ES-I3 (cell line): ENCODE measurements around the gene TAF3.

Experiments
- H3K36me3 ChIP-seq: 2 replicates; pipeline ENCODE4 v1.6.1; 2013; ENCODE audit warnings: mild to moderate bottlenecking, low read length, control low read depth, moderate library complexity; ENCODE audit not compliant: insufficient read depth
- H3K4me1 ChIP-seq: 2 replicates; pipeline ENCODE4 v1.6.1; 2013; ENCODE audit warnings: mild to moderate bottlenecking, control low read depth, low read length; ENCODE audit not compliant: insufficient read depth
- H3K9ac ChIP-seq: 2 replicates; pipeline ENCODE4 v1.6.1; 2013; ENCODE audit warnings: low read depth, mild to moderate bottlenecking, low read length, moderate library complexity
- H3K9me3 ChIP-seq: 2 replicates; pipeline ENCODE4 v1.6.1; 2013; ENCODE audit warnings: mild to moderate bottlenecking, low read length, moderate library complexity; ENCODE audit not compliant: control insufficient read depth, insufficient read depth

Gene TAF3

GRCh38 chr10:7829289-7829834 lies 11.1 kb downstream of the TAF3 start:
- Histone ChIP-seq H3K9ac (no peak overlapping the region), H3K9me3 (no peaks in the 10 kb centered on the region), H3K4me1 (no peaks in the 10 kb centered on the region; the same call in none of the 2 replicates), H3K36me3 (no peaks in the 10 kb centered on the region)

GRCh38 chr10:7832060-7832459 lies 13.8 kb downstream of the TAF3 start:
- H3K36me3 ChIP-seq = no peaks in the 10 kb centered on the region

GRCh38 chr10:7833210-7833609 lies 14.9 kb downstream of the TAF3 start:
- Histone ChIP-seq H3K9me3 (no peaks in the 10 kb centered on the region), H3K36me3 (no peaks in the 10 kb centered on the region)

More at GRCh38 chr10:7832060-7832459, 13.8 kb downstream of the TAF3 start:
- H3K9me3 ChIP-seq = no peaks in the 10 kb centered on the region
- H3K4me1 ChIP-seq = no peaks in the 10 kb centered on the region; the same call in 1 of the 2 replicates
- H3K9ac ChIP-seq = no peak overlapping the region

GRCh38 chr10:7834262-7834661 lies 16.0 kb downstream of the TAF3 start:
- Histone ChIP-seq H3K4me1 (no peaks in the 10 kb centered on the region; the same call in 1 of the 2 replicates), H3K9ac (no peak overlapping the region), H3K36me3 (no peaks in the 10 kb centered on the region), H3K9me3 (no peaks in the 10 kb centered on the region)

More at GRCh38 chr10:7833210-7833609, 14.9 kb downstream of the TAF3 start:
- Histone ChIP-seq H3K4me1 (no peaks in the 10 kb centered on the region; the same call in 1 of the 2 replicates), H3K9ac (no peak overlapping the region)

GRCh38 chr10:7836571-7836970 lies 18.3 kb downstream of the TAF3 start:
- Histone ChIP-seq H3K36me3 (no peaks in the 10 kb centered on the region), H3K9me3 (no peaks in the 10 kb centered on the region), H3K9ac (no peak overlapping the region), H3K4me1 (no peaks in the 10 kb centered on the region)

GRCh38 chr10:7846591-7846990 lies 28.3 kb downstream of the TAF3 start:
- no peak overlapping the region for H3K9ac ChIP-seq
- no peaks in the 10 kb centered on the region for H3K9me3 ChIP-seq
- H3K4me1 ChIP-seq = no peaks in the 10 kb centered on the region
- H3K36me3 ChIP-seq = no peaks in the 10 kb centered on the region

GRCh38 chr10:7853226-7853842 lies 35.0 kb downstream of the TAF3 start:
- no peaks in the 10 kb centered on the region for H3K9me3 ChIP-seq
- no peak overlapping the region for H3K9ac ChIP-seq
- H3K4me1 ChIP-seq = peaks cover 16% of the 10 kb centered on the region
- no peaks in the 10 kb centered on the region for H3K36me3 ChIP-seq

- Histone ChIP-seq H3K9ac (no peak overlapping the region), H3K9me3 (no peaks in the 10 kb centered on the region), H3K4me1 (peaks cover 16% of the 10 kb centered on the region), H3K36me3 (no peaks in the 10 kb centered on the region)
Measured at GRCh38 chr10:7853890-7854289, 35.6 kb downstream of the TAF3 start.

- Histone ChIP-seq H3K9ac (no peak overlapping the region), H3K4me1 (peaks cover 16% of the 10 kb centered on the region), H3K36me3 (no peaks in the 10 kb centered on the region), H3K9me3 (no peaks in the 10 kb centered on the region)
Measured at GRCh38 chr10:7855205-7855604, 36.9 kb downstream of the TAF3 start.

GRCh38 chr10:7856678-7857077 lies 38.4 kb downstream of the TAF3 start:
- Histone ChIP-seq H3K4me1 (peaks cover 16% of the 10 kb centered on the region), H3K36me3 (no peaks in the 10 kb centered on the region), H3K9ac (no peak overlapping the region), H3K9me3 (peaks cover 4% of the 10 kb centered on the region; the same call in 1 of the 2 replicates)

GRCh38 chr10:7857262-7857661 lies 39.0 kb downstream of the TAF3 start:
- Histone ChIP-seq H3K9ac (no peak overlapping the region), H3K4me1 (peaks cover 16% of the 10 kb centered on the region), H3K36me3 (no peaks in the 10 kb centered on the region), H3K9me3 (peaks cover 10% of the 10 kb centered on the region; the same call in 1 of the 2 replicates)

- Histone ChIP-seq H3K9me3 (peaks cover 14% of the 10 kb centered on the region; the same call in 1 of the 2 replicates), H3K36me3 (no peaks in the 10 kb centered on the region), H3K4me1 (no peaks in the 10 kb centered on the region), H3K9ac (no peak overlapping the region)
Measured at GRCh38 chr10:7861509-7862120, 43.3 kb downstream of the TAF3 start.

- Histone ChIP-seq H3K36me3 (no peaks in the 10 kb centered on the region), H3K9ac (no peak overlapping the region), H3K9me3 (peaks cover 14% of the 10 kb centered on the region; the same call in 1 of the 2 replicates), H3K4me1 (no peaks in the 10 kb centered on the region)
Measured at GRCh38 chr10:7862121-7862514, 43.8 kb downstream of the TAF3 start.

- no peaks in the 10 kb centered on the region for H3K4me1 ChIP-seq
- no peak overlapping the region for H3K9ac ChIP-seq
- H3K9me3 ChIP-seq = peaks cover 14% of the 10 kb centered on the region; the same call in 1 of the 2 replicates
- no peaks in the 10 kb centered on the region for H3K36me3 ChIP-seq
Measured at GRCh38 chr10:7866176-7866575, 47.9 kb downstream of the TAF3 start.

GRCh38 chr10:7872041-7872442 lies 53.7 kb downstream of the TAF3 start:
- Histone ChIP-seq H3K9me3 (no peaks in the 10 kb centered on the region), H3K9ac (no peak overlapping the region), H3K4me1 (no peaks in the 10 kb centered on the region; the same call in 1 of the 2 replicates), H3K36me3 (no peaks in the 10 kb centered on the region)
